Nephron progenitor cell (in vitro differentiated cells): ENCODE measurements around the gene SNX8.

Source experiments
- DNase-seq: peaks from one replicate; pipeline ENCODE4 v3.0.0; 2021
- H3K27ac Mint-ChIP-seq: 2 replicates; pipeline ENCODE4 v1.8.0; 2021; ENCODE audit warnings: mild to moderate bottlenecking, moderate library complexity, mixed read lengths
- H3K27me3 Mint-ChIP-seq: 2 replicates; pipeline ENCODE4 v1.8.0; 2021; ENCODE audit warnings: mild to moderate bottlenecking, low read depth, mixed read lengths; ENCODE audit not compliant: poor library complexity
- H3K36me3 Mint-ChIP-seq: 2 replicates; pipeline ENCODE4 v1.8.0; 2021; ENCODE audit warnings: low read depth, mixed read lengths
- H3K4me1 Mint-ChIP-seq: 2 replicates; pipeline ENCODE4 v1.8.0; 2021; ENCODE audit warnings: mixed read lengths
- H3K4me3 Mint-ChIP-seq: 2 replicates; pipeline ENCODE4 v1.8.0; 2021; ENCODE audit warnings: mild to moderate bottlenecking, moderate library complexity, mixed read lengths
- H3K9me3 Mint-ChIP-seq: 2 replicates; pipeline ENCODE4 v1.8.0; 2021; ENCODE audit warnings: mild to moderate bottlenecking, moderate library complexity, mixed read lengths
- TF ChIP-seq, protein P1 (sequence below): fragments of 200-600 bp; sonication (generic); IDR thresholded peaks from 2 replicates; pipeline ENCODE4 v1.5.0; 2021; ENCODE audit warnings: antibody characterized with exemption

Gene SNX8

DNA sequence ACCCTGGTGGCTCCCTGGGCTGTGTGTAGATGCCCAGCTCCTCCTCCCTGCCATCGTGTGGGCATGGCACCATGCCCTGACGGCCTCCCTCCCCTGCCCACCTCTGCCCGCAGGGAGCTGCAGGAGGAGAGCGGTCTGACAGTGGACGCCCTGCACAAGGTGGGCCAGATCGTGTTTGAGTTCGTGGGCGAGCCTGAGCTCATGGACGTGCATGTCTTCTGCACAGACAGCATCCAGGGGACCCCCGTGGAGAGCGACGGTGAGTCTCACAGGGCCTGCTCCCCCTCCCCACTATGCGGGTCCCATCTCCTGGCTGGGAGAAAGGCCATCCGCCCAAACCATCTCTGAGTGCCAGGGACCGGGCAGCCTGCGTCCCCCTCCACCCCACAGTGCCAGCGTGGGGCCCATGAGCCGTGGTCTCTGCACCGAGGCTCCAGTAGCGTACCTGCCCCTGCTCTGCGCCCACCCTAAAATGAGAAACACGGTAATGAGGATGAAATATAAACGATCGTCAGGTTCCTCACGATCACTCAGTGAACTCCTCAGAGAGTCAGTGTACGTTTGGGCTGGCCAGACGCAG, 64.4 kb downstream of the SNX8 start:
- Mint-ChIP-seq H3K4me3 (no peak overlapping the region), H3K27me3 (peaks cover 3% of the 10 kb centered on the region), H3K4me1 (peaks cover 17% of the 10 kb centered on the region), H3K9me3 (no peaks in the 10 kb centered on the region), H3K36me3 (peaks cover 4% of the 10 kb centered on the region), H3K27ac (no peak overlapping the region)
- DNase-seq, result no peak
- TF ChIP-seq, protein P1, sequence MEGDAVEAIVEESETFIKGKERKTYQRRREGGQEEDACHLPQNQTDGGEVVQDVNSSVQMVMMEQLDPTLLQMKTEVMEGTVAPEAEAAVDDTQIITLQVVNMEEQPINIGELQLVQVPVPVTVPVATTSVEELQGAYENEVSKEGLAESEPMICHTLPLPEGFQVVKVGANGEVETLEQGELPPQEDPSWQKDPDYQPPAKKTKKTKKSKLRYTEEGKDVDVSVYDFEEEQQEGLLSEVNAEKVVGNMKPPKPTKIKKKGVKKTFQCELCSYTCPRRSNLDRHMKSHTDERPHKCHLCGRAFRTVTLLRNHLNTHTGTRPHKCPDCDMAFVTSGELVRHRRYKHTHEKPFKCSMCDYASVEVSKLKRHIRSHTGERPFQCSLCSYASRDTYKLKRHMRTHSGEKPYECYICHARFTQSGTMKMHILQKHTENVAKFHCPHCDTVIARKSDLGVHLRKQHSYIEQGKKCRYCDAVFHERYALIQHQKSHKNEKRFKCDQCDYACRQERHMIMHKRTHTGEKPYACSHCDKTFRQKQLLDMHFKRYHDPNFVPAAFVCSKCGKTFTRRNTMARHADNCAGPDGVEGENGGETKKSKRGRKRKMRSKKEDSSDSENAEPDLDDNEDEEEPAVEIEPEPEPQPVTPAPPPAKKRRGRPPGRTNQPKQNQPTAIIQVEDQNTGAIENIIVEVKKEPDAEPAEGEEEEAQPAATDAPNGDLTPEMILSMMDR, result no peak

DNA sequence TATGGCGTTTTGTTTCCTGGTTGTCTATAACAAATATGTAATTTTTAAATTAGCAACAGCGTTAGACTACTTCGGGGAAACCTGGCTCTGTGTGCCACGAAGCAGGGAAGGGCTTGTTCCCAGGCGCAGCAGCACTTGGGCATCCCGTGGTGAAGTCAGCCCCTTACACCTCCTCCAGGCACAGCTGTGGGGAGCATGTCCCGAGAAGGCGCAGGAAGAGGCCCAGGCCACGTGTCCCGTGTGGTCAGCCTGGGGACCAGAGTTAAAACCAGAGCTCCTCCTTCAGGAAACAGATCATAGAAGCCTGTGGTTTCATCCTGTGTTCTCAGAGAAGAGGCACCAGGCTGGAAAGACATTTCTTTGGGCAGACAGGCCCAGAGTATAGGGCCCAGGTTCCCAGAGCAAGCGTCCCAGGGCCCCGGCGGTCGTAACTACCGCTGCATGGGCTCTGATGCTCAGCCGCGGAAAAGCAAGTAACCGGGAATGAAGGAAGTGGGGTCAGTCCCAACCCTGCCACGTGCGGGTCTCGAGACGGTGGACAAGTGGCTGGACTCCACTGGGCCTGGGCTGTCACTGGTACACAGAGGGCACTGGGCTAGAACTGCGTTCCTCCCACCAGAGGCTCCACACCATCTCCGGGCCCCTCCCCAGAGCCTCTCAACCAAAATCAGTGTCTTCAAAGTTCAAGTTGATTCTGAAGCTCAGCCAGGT, 65.1 kb downstream of the SNX8 start:
- Mint-ChIP-seq H3K27ac (peak overlapping the region; percentile 80), H3K4me3 (no peak overlapping the region)
- no peak for DNase-seq

DNA sequence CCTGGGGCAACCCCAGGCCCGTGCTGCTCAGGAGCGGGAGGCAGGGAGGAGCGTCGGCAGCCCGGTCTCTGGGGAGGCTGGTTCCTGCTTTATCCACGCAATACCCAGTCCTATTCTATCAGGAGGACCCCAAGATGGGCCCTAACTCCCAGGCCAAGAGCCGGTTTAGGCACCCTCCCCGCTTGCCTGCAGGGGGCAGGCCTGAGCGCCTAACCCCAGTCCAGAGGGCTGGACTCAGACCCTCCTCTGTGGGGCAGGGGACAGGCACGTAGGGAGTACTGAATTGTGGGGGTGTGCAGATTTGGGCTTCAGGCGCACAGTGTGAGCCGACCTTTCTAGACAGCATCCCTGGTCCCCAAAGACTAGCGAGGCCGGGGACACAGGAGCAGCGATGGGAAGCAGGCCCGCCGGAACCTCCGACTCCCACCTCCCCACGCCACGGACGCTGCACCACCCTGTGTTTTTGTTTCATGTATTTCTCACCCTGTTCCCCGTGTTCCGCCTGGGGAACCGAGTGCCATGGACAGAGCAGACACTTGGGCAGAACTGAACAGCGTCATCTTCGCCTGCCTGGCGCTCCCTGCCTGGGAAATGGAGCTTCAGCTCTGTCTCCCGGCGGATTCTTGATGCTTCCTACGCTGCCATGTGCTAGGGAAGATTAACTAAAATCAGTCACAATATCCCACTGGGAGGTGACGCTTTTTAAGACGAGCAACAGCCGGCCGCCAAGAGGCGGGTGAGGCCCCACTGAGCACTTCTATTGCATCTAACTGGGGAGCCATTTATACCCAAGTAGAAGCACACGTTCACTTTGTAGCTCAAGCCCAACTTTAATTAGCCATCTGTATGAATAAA, 66.9 kb downstream of the SNX8 start:
- no peaks in the 10 kb centered on the region for H3K9me3 Mint-ChIP-seq
- TF ChIP-seq, protein P1, result peak; percentile 67
- H3K4me3 Mint-ChIP-seq, result no peak overlapping the region
- H3K4me1 Mint-ChIP-seq, result peaks cover 30% of the 10 kb centered on the region
- peak overlapping the region; percentile 86 for H3K27ac Mint-ChIP-seq
- peaks cover 3% of the 10 kb centered on the region for H3K27me3 Mint-ChIP-seq
- H3K36me3 Mint-ChIP-seq, result peaks cover 4% of the 10 kb centered on the region
- DNase-seq, result peak; percentile 65

More for the DNA sequence above, 65.1 kb downstream of the SNX8 start:
- TF ChIP-seq, protein P1, result no peak
- peaks cover 4% of the 10 kb centered on the region for H3K36me3 Mint-ChIP-seq
- H3K9me3 Mint-ChIP-seq, result no peaks in the 10 kb centered on the region
- H3K27me3 Mint-ChIP-seq, result peaks cover 3% of the 10 kb centered on the region
- H3K4me1 Mint-ChIP-seq, result peaks cover 17% of the 10 kb centered on the region

DNA sequence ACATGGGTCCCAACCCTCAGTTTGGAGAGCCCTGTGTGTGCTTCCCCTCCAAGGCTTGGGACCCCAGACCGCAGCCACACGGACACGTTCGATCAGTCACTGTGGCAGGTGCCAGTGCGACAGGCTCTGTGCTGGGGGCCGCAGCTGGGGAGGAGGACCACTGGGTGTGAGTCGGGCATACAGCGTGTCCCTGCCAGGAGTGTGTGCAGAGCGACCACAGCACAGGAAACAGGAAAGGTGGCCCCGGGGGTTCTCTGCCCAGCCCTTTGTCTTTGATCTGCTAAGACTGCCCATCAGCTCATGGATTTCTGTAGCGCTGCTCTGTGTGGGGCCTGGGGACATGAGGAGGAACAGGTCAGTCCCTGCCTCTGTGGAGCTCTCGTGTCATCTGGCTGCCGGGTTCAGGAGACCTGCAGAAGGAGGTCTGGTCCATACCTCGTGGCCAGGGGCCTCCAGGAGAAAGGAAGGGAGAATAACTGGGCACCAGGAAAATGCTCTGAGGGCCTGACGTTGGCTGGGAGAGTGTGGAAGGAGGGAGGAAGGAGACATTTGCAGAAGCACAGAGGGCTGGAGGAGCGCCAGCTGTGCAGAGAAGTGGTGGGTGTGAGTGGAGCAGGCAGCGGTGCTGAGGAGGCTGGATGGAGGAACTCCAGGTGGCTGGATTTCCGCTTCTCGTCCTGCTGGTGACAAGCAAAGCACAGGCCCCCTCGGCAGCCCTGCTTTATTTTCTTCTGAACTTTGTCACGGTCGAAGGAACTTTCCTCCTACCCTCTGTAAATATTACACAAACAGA, 68.2 kb downstream of the SNX8 start:
- Mint-ChIP-seq H3K4me1 (peaks cover 30% of the 10 kb centered on the region), H3K27me3 (peaks cover 3% of the 10 kb centered on the region), H3K9me3 (no peaks in the 10 kb centered on the region), H3K27ac (peak overlapping the region; percentile 95), H3K4me3 (no peak overlapping the region), H3K36me3 (peaks cover 4% of the 10 kb centered on the region)
- TF ChIP-seq, protein P1, result no peak
- DNase-seq, result no peak

- Mint-ChIP-seq H3K4me3 (no peak overlapping the region), H3K36me3 (peaks cover 2% of the 10 kb centered on the region), H3K9me3 (no peaks in the 10 kb centered on the region), H3K27ac (no peak overlapping the region), H3K27me3 (peaks cover 3% of the 10 kb centered on the region), H3K4me1 (peaks cover 30% of the 10 kb centered on the region)
- no peak for DNase-seq
- TF ChIP-seq, protein P1, result no peak
Observed at GRCh38 chr7:2244404-2244995, 69.7 kb downstream of the SNX8 start.
